ENCODE measurements around the gene CUEDC1. TPM values are rescaled to one million over a fixed set of nuclear protein-coding genes. Genes with fewer than 3 reads are reported as not detected.

The CUEDC1 gene
- total and polyA plus RNA-seq, 2 of the 4 experiments (the other 2 are of a cell fraction) = 4.1 to 21.2 TPM

DNA sequence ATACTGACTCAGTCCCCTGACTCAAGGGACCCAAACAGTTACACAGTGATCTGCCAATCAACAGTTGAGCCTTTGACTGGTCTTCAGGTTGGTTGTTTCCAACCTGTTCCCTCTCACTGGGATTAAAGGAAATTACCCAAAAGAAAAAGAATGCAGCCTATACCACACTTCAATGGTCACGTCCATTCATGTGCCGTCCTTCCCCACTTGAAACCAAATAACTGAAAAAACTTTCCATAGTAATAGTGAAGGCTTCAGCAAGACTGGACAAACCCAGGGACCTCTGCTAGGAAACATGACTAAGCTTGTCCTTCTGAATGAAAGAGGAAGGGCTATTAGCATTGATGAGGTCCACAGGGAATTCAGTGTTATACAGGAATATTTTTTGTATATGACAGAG lies 135.9 kb downstream of the CUEDC1 start:
- no peak overlapping the region for H3K4me2 ChIP-seq (ENCODE audit: low read depth, low read length)
- no peak overlapping the region for H2AFZ ChIP-seq (replicated peaks; ENCODE audit: low read length, poor library complexity)
- H2BK5ac ChIP-seq (ENCODE audit: low read depth, low read length, poor library complexity, severe bottlenecking) = no peak overlapping the region
- peaks cover 27% of the 10 kb centered on the region for H3K27me3 ChIP-seq (ENCODE audit: control insufficient read depth, insufficient read depth, low read length)
- H3K56ac ChIP-seq (ENCODE audit: extremely low read depth, insufficient read depth, low read length) = no peak overlapping the region
- no peak overlapping the region; the same call in 1 of the 2 replicates for H3K23ac ChIP-seq (ENCODE audit: low read depth, low read length)
- no CpG with 5 or more reads among the region's 2 CpGs for WGBS, 2 experiments (ENCODE audit: extremely low coverage in 2 of 2, insufficient read length in 1 of 2)
- no peak overlapping the region for H3K18ac ChIP-seq (ENCODE audit: low read depth, low read length)
- H4K8ac ChIP-seq (ENCODE audit: low read depth in 2 of 2, low read length in 2 of 2) = no peak overlapping the region
- H4K91ac ChIP-seq (ENCODE audit: insufficient read depth, low read depth, low read length) = no peak overlapping the region
- no peak overlapping the region for H2AK5ac ChIP-seq (ENCODE audit: low read depth, low read length)
- H3K79me1 ChIP-seq (ENCODE audit: low read depth in 1 of 2, low read length in 2 of 2) = no peaks in the 10 kb centered on the region
- H3K36me3 ChIP-seq (ENCODE audit: control insufficient read depth, insufficient read depth, low read length) = no peaks in the 10 kb centered on the region
- H2BK20ac ChIP-seq (ENCODE audit: low read depth, low read length) = no peak overlapping the region
- H3K4me1 ChIP-seq (ENCODE audit: control insufficient read depth, insufficient read depth, low read length) = peaks cover 3% of the 10 kb centered on the region; the same call in 1 of the 2 replicates
- no peak overlapping the region for H3K4ac ChIP-seq (ENCODE audit: low read depth, low read length)
- no peak overlapping the region for H4K5ac ChIP-seq (ENCODE audit: low read depth, low read length)
- H3K14ac ChIP-seq (replicated peaks; ENCODE audit: low read depth, low read length) = no peak overlapping the region
- in situ Hi-C loops (cut with MboI; ENCODE audit: low sequenced_read_pairs) = loop anchor here (25.0 kb wide), 1 partner anchor 2007 kb away; no protein-coding TSS in a partner anchor
- ChIA-PET CTCF (no interaction called here), POLR2A (ENCODE audit: unreplicated experiment) (no interaction called here)
- no peaks in the 10 kb centered on the region for H3K9me3 ChIP-seq (ENCODE audit: control insufficient read depth, insufficient read depth, low read length)
- no peak overlapping the region for H2AK9ac ChIP-seq (replicated peaks; ENCODE audit: low read depth, low read length, poor library complexity)
- H2BK120ac ChIP-seq (ENCODE audit: low read depth, low read length) = no peak overlapping the region
- H3K27ac ChIP-seq (ENCODE audit: insufficient read depth, low read length) = no peak overlapping the region
- dilution Hi-C loops (cut with HindIII; ENCODE audit: low sequenced_read_pairs, unreplicated experiment) = no loop called here
- ATAC-seq (ENCODE audit: low read depth) = no peak
- no peak for DNase-seq
- TF ChIP-seq MAFK (IDR thresholded peaks at IDR 0.05; ENCODE audit: low read depth, low read length) (no peak), BHLHE40 (IDR thresholded peaks at IDR 0.05; ENCODE audit: low read depth, low read length) (no peak), MAZ (IDR thresholded peaks at IDR 0.05; ENCODE audit: borderline replicate concordance, low read depth, low read length) (no peak), RFX5 (IDR thresholded peaks at IDR 0.05; ENCODE audit: low read depth, low read length) (no peak), RAD21 (IDR thresholded peaks at IDR 0.05; ENCODE audit: low read length) (no peak), MXI1 (IDR thresholded peaks at IDR 0.05; ENCODE audit: borderline replicate concordance, low read depth, low read length) (no peak), NFE2L2 (IDR thresholded peaks at IDR 0.05; ENCODE audit: low read depth, low read length) (no peak), FOS (IDR thresholded peaks at IDR 0.05; ENCODE audit: low read depth, low read length) (no peak), CHD1 (IDR thresholded peaks at IDR 0.05; ENCODE audit: low read depth, low read length) (no peak), RCOR1 (IDR thresholded peaks at IDR 0.05; ENCODE audit: insufficient replicate concordance, low read length) (no peak), CEBPB (IDR thresholded peaks at IDR 0.05; ENCODE audit: low read depth, low read length) (no peak), ELK1 (IDR thresholded peaks at IDR 0.05; ENCODE audit: borderline replicate concordance, low read depth, low read length) (no peak), CTCF (conservative IDR thresholded peaks at IDR 0.05; ENCODE audit: low read depth, low read length) (no peak), SMC3 (IDR thresholded peaks at IDR 0.05; ENCODE audit: low read depth, low read length) (no peak), POLR2A (IDR thresholded peaks at IDR 0.05; ENCODE audit: low read depth, low read length) (no peak)
- TF ChIP-seq, protein P1, sequence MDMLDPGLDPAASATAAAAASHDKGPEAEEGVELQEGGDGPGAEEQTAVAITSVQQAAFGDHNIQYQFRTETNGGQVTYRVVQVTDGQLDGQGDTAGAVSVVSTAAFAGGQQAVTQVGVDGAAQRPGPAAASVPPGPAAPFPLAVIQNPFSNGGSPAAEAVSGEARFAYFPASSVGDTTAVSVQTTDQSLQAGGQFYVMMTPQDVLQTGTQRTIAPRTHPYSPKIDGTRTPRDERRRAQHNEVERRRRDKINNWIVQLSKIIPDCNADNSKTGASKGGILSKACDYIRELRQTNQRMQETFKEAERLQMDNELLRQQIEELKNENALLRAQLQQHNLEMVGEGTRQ (IDR thresholded peaks at IDR 0.05; ENCODE audit: low read depth, low read length) = no peak
- H3K9ac ChIP-seq (ENCODE audit: low read depth, low read length) = no peak overlapping the region
- intact Hi-C loops (cut with micrococcal nuclease) = no loop called here
- H3K4me3 ChIP-seq (ENCODE audit: insufficient read depth, low read depth, low read length) = no peak overlapping the region
- BruUV-seq (replicated peaks) = no TSS peak
- no peaks in the 10 kb centered on the region for H4K20me1 ChIP-seq (ENCODE audit: insufficient read depth, low read length)
- H2BK15ac ChIP-seq (ENCODE audit: low read depth, low read length) = no peak overlapping the region
- H3K9me1 ChIP-seq (ENCODE audit: insufficient read depth, low read length) = no peaks in the 10 kb centered on the region; the same call in 1 of the 2 replicates

Measured in IMR-90 (cell line).